Chondrocyte (in vitro differentiated cells): ENCODE results near the gene CD200R1. TPM values are rescaled to one million over a fixed set of nuclear protein-coding genes. Genes with fewer than 3 reads are reported as not detected.
"Not testable (repeated sequence)": the region's sequence is repeated elsewhere in the genome, so short reads cannot be mapped to it uniquely, and the experiment has no call there.

Experiments
- DNase-seq: peaks from one replicate; pipeline ENCODE4 v3.0.0; 2021; ENCODE audit warnings: mixed read lengths, low spot score
- H3K27ac Mint-ChIP-seq: one replicate; pipeline ENCODE4 v1.8.0; 2021; ENCODE audit warnings: mild to moderate bottlenecking, moderate library complexity, mixed read lengths; ENCODE audit not compliant: unreplicated experiment
- H3K27me3 Mint-ChIP-seq: 2 replicates; pipeline ENCODE4 v1.8.0; 2021; ENCODE audit warnings: low read depth, mixed read lengths
- H3K36me3 Mint-ChIP-seq: 2 replicates; pipeline ENCODE4 v1.8.0; 2021; ENCODE audit warnings: low read depth, mixed read lengths
- H3K4me1 Mint-ChIP-seq: 2 replicates; pipeline ENCODE4 v1.8.0; 2021; ENCODE audit warnings: low read depth, mild to moderate bottlenecking, mixed read lengths
- H3K4me3 Mint-ChIP-seq: one replicate; pipeline ENCODE4 v1.8.0; 2021; ENCODE audit warnings: mild to moderate bottlenecking, moderate library complexity, mixed read lengths; ENCODE audit not compliant: unreplicated experiment
- H3K9me3 Mint-ChIP-seq: 2 replicates; pipeline ENCODE4 v1.8.0; 2021; ENCODE audit warnings: low read depth, mixed read lengths
- total RNA-seq: library from RNA; stranded (reverse); gene quantifications from 3 replicates; pipeline ENCODE4 v1.2.1, GENCODE V29; 2021
- TF ChIP-seq, protein P1 (sequence below): fragments of 200-600 bp; sonication (generic); IDR thresholded peaks from 2 replicates; pipeline ENCODE4 v1.5.0; 2021; ENCODE audit warnings: antibody characterized with exemption, mild to moderate bottlenecking, moderate library complexity

Gene CD200R1
- total RNA-seq, 1 donor from 2014 or later = not detected

DNA sequence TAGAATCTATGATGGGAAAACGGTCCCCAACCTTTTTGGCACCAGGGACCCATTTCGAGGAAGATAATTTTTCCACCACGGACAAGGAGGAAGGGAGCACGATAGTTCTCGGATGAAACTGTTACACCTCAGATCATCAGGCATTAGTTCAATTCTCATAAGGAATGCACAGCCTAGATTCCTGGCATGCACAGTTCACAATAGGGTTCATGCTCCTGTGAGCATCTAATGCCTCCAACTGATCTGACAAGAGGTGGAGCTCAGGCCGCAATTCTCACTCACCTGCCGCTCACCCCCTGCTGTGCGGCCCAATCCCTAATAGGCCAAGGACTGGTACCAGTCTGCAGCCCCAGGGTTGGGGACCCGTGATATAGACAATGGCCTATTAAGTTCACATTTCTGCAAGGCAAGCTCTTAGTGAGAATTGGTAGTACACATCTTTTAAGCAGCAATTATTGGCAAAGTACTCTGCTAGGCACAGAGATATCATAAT lies 26.5 kb downstream of the CD200R1 start:
- DNase-seq = no peak
- TF ChIP-seq, protein P1, sequence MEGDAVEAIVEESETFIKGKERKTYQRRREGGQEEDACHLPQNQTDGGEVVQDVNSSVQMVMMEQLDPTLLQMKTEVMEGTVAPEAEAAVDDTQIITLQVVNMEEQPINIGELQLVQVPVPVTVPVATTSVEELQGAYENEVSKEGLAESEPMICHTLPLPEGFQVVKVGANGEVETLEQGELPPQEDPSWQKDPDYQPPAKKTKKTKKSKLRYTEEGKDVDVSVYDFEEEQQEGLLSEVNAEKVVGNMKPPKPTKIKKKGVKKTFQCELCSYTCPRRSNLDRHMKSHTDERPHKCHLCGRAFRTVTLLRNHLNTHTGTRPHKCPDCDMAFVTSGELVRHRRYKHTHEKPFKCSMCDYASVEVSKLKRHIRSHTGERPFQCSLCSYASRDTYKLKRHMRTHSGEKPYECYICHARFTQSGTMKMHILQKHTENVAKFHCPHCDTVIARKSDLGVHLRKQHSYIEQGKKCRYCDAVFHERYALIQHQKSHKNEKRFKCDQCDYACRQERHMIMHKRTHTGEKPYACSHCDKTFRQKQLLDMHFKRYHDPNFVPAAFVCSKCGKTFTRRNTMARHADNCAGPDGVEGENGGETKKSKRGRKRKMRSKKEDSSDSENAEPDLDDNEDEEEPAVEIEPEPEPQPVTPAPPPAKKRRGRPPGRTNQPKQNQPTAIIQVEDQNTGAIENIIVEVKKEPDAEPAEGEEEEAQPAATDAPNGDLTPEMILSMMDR = no peak
- Mint-ChIP-seq H3K27me3 (peaks cover 27% of the 10 kb centered on the region), H3K27ac (no peak overlapping the region), H3K36me3 (peaks cover 4% of the 10 kb centered on the region), H3K4me1 (no peaks in the 10 kb centered on the region), H3K4me3 (no peak overlapping the region), H3K9me3 (peaks cover 16% of the 10 kb centered on the region)

DNA sequence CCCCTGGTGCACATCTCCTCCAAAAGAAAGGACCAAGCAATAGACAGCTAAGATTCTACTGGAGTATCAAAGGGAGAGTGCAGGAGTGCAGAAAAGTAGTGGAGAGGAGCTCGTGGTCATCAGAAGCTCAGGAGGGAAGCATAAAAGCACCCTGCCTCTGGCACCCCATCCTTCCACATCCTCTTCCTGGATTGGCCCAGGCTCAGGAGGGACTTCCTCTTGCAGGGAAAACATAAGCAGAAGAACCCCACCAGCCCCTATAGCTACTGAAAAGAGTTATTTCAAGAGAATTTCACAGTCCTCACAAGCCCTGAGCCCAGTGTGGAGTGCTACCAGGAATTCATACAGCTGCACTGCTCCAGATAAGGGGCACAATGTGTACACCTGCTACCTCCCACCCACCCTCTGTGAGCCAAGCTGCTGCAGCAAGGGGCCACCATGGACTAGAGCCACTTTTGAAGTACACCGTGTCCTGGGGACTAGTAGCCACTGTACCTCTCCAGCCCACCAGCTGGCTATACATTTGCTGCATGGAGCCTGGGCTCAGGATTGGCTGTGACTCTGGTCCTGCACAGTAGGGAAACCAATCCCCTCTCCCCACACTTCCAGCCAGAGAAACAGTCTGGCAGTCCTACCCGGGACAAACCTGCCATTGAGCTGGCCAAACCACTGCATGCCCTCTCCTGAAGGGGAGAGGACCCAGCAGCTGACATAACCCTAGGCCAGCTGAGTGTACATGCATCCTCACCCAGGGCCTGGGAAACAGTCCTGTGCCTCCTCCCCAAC lies 43.0 kb downstream of the CD200R1 start:
- TF ChIP-seq, protein P1 = no peak
- Mint-ChIP-seq H3K27ac (no peak overlapping the region), H3K4me1 (no peaks in the 10 kb centered on the region), H3K9me3 (peaks cover 29% of the 10 kb centered on the region), H3K27me3 (peaks cover 20% of the 10 kb centered on the region), H3K36me3 (no peaks in the 10 kb centered on the region), H3K4me3 (no peak overlapping the region)
- DNase-seq = no peak

DNA sequence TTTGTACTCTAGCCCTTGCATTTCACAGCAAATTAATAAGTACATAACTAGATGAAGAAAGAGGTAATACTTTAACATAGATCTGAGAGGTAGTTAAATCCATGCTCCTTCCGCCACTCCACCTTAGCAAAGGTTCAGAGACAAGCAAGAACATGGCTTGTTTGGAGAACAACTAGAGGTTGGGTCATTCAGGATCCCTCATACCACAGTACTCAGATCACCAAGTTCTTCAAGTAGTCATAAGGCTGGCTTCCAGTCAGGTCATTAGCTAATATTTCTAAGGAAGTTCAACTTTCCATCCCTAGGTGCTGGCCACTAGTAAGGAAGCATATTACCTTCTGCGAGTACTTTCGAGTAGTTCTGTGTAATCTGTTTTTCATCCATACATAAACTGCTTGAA lies 44.1 kb downstream of the CD200R1 start:
- peaks cover 20% of the 10 kb centered on the region for H3K9me3 Mint-ChIP-seq
- DNase-seq = no peak
- H3K4me3 Mint-ChIP-seq = no peak overlapping the region
- H3K4me1 Mint-ChIP-seq = no peaks in the 10 kb centered on the region
- no peaks in the 10 kb centered on the region for H3K36me3 Mint-ChIP-seq
- no peak overlapping the region for H3K27ac Mint-ChIP-seq
- peaks cover 30% of the 10 kb centered on the region for H3K27me3 Mint-ChIP-seq
- TF ChIP-seq, protein P1 = no peak

DNA sequence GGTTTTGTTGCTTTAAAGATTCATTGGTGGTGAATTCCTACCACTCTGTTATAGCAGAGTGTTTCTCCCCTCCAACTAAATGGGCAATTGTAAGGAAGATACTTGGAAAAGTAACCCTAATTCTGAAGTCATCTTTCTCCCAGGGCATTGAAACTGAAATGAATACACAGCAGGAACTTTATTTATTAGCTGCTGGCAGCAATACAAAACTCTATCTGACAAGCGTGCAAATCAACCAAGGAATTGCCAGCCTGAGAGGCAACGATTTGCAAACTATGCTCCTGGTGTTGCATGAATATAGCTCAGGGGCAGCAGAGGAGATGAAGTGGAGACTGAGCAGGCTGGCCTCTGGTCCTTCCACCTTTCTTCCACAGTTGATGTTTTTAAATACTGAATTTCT lies 48.9 kb downstream of the CD200R1 start:
- TF ChIP-seq, protein P1 = no peak
- no peak overlapping the region for H3K27ac Mint-ChIP-seq
- no peak for DNase-seq
- H3K36me3 Mint-ChIP-seq = no peaks in the 10 kb centered on the region
- peaks cover 37% of the 10 kb centered on the region for H3K27me3 Mint-ChIP-seq
- H3K9me3 Mint-ChIP-seq = no peaks in the 10 kb centered on the region
- no peak overlapping the region for H3K4me3 Mint-ChIP-seq
- no peaks in the 10 kb centered on the region for H3K4me1 Mint-ChIP-seq

GRCh38 chr3:112925560-112925959 lies 49.3 kb downstream of the CD200R1 start:
- no peak overlapping the region for H3K27ac Mint-ChIP-seq
- no peak overlapping the region for H3K4me3 Mint-ChIP-seq
- no peaks in the 10 kb centered on the region for H3K36me3 Mint-ChIP-seq
- no peaks in the 10 kb centered on the region for H3K4me1 Mint-ChIP-seq
- TF ChIP-seq, protein P1 = no peak
- DNase-seq = no peak
- peaks cover 37% of the 10 kb centered on the region for H3K27me3 Mint-ChIP-seq
- H3K9me3 Mint-ChIP-seq = no peaks in the 10 kb centered on the region

DNA sequence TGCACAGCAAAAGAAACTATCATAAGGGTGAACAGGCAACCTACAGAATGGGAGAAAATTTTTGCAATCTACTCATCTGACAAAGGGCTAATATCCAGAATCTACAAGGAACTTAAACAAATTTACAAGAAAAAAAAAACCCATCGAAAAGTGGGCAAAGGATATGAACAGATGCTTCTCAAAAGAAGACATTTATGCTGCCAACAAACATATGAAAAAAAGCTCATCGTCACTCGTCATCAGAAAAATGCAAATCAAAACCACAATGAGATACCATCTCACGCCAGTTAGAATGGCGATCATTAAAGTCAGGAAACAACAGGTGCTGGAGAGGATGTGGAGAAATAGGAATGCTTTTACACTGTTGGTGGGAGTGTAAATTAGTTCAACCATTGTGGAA lies 55.4 kb downstream of the CD200R1 start:
- Mint-ChIP-seq H3K9me3 (peaks cover 30% of the 10 kb centered on the region), H3K27me3 (peaks cover 13% of the 10 kb centered on the region)
- not testable (repeated sequence) for H3K27ac Mint-ChIP-seq, H3K36me3 Mint-ChIP-seq, DNase-seq, H3K4me1 Mint-ChIP-seq, H3K4me3 Mint-ChIP-seq
